Stomach (tissue), 9 donors: Measurements from ENCODE around the gene JAG1. TPM values are rescaled to one million over a fixed set of nuclear protein-coding genes. Genes with fewer than 3 reads are reported as not detected.
A peak's percentile ranks its signal among the peaks of the same experiment; 100 is the strongest.

Experiments
- DNase-seq, 2 donors: peaks; one replicate each; pipeline versions ENCODE4 v3.0.0 to v3.0.0-alpha.2; 2013 to 2019
- H3K27ac ChIP-seq, 5 donors: fragments of 200-600 bp in 4 of 5; sonication (generic) in 4 of 5; one replicate each; pipeline ENCODE4 v1.5.1; 2013 to 2019; ENCODE audit warnings: mild to moderate bottlenecking in 1 of 5, moderate library complexity in 1 of 5
- H3K27me3 ChIP-seq, 3 donors: fragments of 200-600 bp; sonication (generic); one replicate each; pipeline ENCODE4 v1.5.1; 2017 to 2019; ENCODE audit warnings: mixed run types in 1 of 3
- H3K36me3 ChIP-seq, 4 donors: fragments of 200-600 bp; sonication (generic); 1 replicate in 3 of 4; 2 replicates in 1 of 4; pipeline ENCODE4 v1.5.1; 2016 to 2019
- H3K4me1 ChIP-seq, 4 donors: fragments of 200-600 bp; sonication (generic); one replicate each; pipeline ENCODE4 v1.5.1; 2016 to 2019
- H3K4me3 ChIP-seq, 4 donors: fragments of 200-600 bp; sonication (generic) in 3 of 4; one replicate each; pipeline ENCODE4 v1.5.1; 2016 to 2019; ENCODE audit warnings: mild to moderate bottlenecking in 1 of 4
- H3K9me3 ChIP-seq, 4 donors: fragments of 200-600 bp; sonication (generic); one replicate each; pipeline ENCODE4 v1.5.1; 2016 to 2019
- EP300 ChIP-seq: sonication (generic); formaldehyde crosslinking; IDR thresholded peaks from one replicate; pipeline ENCODE4 v1.6.1; 2017; ENCODE audit warnings: antibody characterized with exemption
- POLR2A ChIP-seq, 4 donors: fragments of 450-650 bp; IDR thresholded peaks; one replicate each; pipeline ENCODE4 v1.6.1; 2016; ENCODE audit warnings: antibody characterized with exemption in 4 of 4, control low read depth in 2 of 4, mild to moderate bottlenecking in 1 of 4, moderate library complexity in 1 of 4
- POLR2AphosphoS5 ChIP-seq, 3 donors: sonication (generic); formaldehyde crosslinking; IDR thresholded peaks; one replicate each; pipeline ENCODE4 v1.6.1; 2016; ENCODE audit warnings: antibody characterized with exemption in 3 of 3
- WGBS, 5 donors: extraction: QIAGEN DNeasy Blood & Tissue Kit in 3 of 5; methylation state at CpG; one replicate each; pipeline versions ENCODE4 v1.1.5 to v1.1.7; 2013 to 2018; 5-methylcytosine and 5-hydroxymethylcytosine counted together
- intact Hi-C: fragments of 100-400 bp; cut with DNase I; formaldehyde crosslinking; loops from one replicate; pipeline ENCODE4 v1.15.1; 2023; ENCODE audit warnings: low total_unique reads
- polyA plus RNA-seq, 3 donors: library from polyadenylated mRNA; stranded (reverse); fragments of 200-250 nt; gene quantifications; one replicate each; pipeline ENCODE4 v1.2.3, GENCODE V29; 2013
- total RNA-seq, 5 donors: library from RNA; depleted of rRNA; stranded (reverse); fragments of >200 nt; gene quantifications; one replicate each; pipeline versions ENCODE4 v1.1.0 to v1.2.3, GENCODE V29; 2014 to 2016
- TF ChIP-seq, protein P1 (sequence below), 7 experiments: fragments of 450-650 bp in 4 of 7; fragments of 200-600 bp in 3 of 7; sonication (generic) in 3 of 7; IDR thresholded peaks; one replicate each; pipeline ENCODE4 v1.5.1; 2016 to 2019; ENCODE audit warnings: antibody characterized with exemption in 7 of 7, control low read depth in 2 of 7, mild to moderate bottlenecking in 1 of 7
- donor health status: healthy with polysubstance abuse.
- donor health status: Bipolar disorder and iron deficiency.
- donor health status: healthy.

Gene JAG1
- total and polyA plus RNA-seq, 8 donors = 5.2 to 133 (median 62.2) TPM

DNA sequence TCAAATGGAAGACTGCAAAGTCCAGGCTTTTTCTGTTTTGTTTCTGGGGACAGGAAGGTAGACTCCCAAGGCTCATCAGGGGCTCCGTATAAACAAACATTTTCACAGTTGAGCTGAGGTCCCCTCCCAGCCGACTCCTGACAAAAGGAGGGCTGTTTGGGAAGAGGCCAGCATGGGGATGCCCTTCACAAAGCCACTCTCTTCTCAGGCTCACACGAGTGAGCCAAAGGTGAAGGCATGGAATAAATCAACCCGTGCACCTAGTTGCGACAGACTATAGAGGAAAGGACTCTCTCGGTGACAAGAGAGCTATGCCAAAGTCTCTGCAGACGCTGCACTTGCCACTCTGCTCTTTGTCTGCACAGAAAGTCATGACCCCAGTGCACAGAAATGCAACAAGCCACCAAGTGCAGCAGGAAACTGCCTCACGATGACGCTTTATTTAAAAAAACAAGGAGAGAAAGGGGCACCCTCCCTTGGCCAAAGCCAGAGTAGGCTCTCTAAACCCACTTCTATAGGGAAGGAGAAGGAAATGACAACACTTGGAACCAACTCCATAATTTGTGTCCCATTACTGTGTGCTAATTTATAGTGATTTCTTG is 21.0 kb downstream of the JAG1 start:
- Histone ChIP-seq H3K27me3 (no peaks in the 10 kb centered on the region), H3K9me3 (no peaks in the 10 kb centered on the region), H3K4me3 (peak overlapping the region in 1 of 4 donors; percentile 17), H3K36me3 (peaks cover 53 to 95% (median 77%) of the 10 kb centered on the region in 4 donors), H3K4me1 (peaks cover 34 to 70% (median 53%) of the 10 kb centered on the region in 4 donors), H3K27ac (peak overlapping the region in 4 of 5 donors; percentile 58 to 86 (median 78))
- WGBS, 5 donors = 49 to 66% (median 56%) methylated on average over 9 of the region's 9 CpGs
- intact Hi-C loops = no loop called here
- TF ChIP-seq, protein P1, sequence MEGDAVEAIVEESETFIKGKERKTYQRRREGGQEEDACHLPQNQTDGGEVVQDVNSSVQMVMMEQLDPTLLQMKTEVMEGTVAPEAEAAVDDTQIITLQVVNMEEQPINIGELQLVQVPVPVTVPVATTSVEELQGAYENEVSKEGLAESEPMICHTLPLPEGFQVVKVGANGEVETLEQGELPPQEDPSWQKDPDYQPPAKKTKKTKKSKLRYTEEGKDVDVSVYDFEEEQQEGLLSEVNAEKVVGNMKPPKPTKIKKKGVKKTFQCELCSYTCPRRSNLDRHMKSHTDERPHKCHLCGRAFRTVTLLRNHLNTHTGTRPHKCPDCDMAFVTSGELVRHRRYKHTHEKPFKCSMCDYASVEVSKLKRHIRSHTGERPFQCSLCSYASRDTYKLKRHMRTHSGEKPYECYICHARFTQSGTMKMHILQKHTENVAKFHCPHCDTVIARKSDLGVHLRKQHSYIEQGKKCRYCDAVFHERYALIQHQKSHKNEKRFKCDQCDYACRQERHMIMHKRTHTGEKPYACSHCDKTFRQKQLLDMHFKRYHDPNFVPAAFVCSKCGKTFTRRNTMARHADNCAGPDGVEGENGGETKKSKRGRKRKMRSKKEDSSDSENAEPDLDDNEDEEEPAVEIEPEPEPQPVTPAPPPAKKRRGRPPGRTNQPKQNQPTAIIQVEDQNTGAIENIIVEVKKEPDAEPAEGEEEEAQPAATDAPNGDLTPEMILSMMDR (IDR thresholded peaks at IDR 0.05) = no peak
- peak; percentile 25 for TF ChIP-seq EP300
- TF ChIP-seq POLR2AphosphoS5 (IDR thresholded peaks at IDR 0.05) = peak; percentile 23 to 36 (median 23)
- no peak for TF ChIP-seq POLR2A (IDR thresholded peaks at IDR 0.05)
- DNase-seq = peak in 1 of 2 donors; percentile 43

DNA sequence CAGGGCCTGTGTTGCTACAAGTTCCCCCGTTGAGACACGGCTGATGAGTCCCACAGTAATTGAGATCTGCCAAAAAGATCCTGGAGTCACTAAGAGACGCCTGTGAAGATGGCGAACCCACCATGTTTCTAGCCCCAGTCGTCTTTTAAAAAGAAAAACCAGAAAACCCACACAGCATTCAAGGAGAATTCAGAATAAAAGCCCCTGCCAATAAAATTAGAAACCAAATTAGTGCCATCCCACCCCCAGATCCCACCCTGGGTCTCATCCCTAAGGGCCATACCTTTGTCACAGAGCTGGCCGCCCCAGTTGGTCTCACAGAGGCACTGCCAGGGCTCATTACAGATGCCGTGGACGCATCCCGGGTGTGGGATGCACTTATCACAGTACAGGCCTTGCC is 21.6 kb downstream of the JAG1 start:
- Histone ChIP-seq H3K27me3 (no peaks in the 10 kb centered on the region), H3K9me3 (no peaks in the 10 kb centered on the region), H3K27ac (peak overlapping the region in 4 of 5 donors; percentile 35 to 86 (median 67)), H3K36me3 (peaks cover 53 to 95% (median 77%) of the 10 kb centered on the region in 4 donors), H3K4me3 (no peak overlapping the region), H3K4me1 (peaks cover 34 to 68% (median 52%) of the 10 kb centered on the region in 4 donors)
- intact Hi-C loops = no loop called here
- 81 to 87% (median 86%) methylated on average over 9 of the region's 9 CpGs for WGBS, 5 donors
- DNase-seq = no peak
- TF ChIP-seq POLR2A (IDR thresholded peaks at IDR 0.05) = no peak
- TF ChIP-seq, protein P1 (IDR thresholded peaks at IDR 0.05) = no peak
- no peak for TF ChIP-seq POLR2AphosphoS5 (IDR thresholded peaks at IDR 0.05)
- TF ChIP-seq EP300 = no peak

DNA sequence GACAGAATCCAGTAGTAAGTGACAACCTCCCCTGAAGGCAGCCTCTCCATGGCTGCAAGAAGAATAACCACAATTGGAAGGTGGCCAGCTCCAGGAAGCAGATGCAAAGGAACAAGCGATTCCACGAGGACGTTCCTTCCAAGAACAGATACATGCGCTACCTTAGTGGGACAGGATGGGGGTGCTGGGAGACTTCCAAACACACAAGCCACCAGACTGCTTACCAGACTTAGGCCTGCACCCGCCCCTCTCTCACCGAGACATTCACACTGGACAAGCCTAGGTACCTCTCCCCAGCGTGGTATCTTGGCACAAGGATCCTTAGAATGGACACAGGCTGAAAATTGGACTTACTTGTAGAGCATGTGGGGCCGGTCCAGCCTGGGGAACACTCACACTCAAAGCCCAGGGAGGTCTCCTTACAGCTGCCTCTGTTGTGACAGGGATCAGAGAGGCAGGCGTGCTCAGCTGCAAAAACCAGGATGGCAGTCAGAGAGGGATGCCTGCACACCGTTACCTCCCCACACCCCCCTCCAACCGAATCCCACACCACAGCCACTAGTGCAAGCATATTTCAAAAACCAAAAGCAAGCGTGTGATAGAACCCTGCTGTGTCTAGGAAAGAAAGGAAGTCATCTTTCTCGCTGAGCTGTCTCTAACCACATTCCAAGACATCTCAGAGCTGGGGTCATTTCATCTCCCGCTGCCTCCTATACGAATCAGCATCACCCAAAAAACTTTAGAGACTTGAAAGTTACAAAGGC is 22.4 kb downstream of the JAG1 start:
- Histone ChIP-seq H3K4me1 (peaks cover 34 to 61% (median 48%) of the 10 kb centered on the region in 4 donors), H3K36me3 (peaks cover 61 to 95% (median 79%) of the 10 kb centered on the region in 4 donors), H3K27ac (peak overlapping the region in 4 of 5 donors; percentile 4 to 86 (median 67)), H3K9me3 (no peaks in the 10 kb centered on the region), H3K27me3 (no peaks in the 10 kb centered on the region), H3K4me3 (no peak overlapping the region)
- peak in 1 of 2 donors; percentile 78 for DNase-seq
- 62 to 73% (median 68%) methylated on average over 15 of the region's 15 CpGs for WGBS, 5 donors
- intact Hi-C loops = no loop called here
- TF ChIP-seq, protein P1 (IDR thresholded peaks at IDR 0.05) = no peak
- no peak for TF ChIP-seq POLR2A (IDR thresholded peaks at IDR 0.05)
- no peak for TF ChIP-seq POLR2AphosphoS5 (IDR thresholded peaks at IDR 0.05)
- TF ChIP-seq EP300 = no peak

DNA sequence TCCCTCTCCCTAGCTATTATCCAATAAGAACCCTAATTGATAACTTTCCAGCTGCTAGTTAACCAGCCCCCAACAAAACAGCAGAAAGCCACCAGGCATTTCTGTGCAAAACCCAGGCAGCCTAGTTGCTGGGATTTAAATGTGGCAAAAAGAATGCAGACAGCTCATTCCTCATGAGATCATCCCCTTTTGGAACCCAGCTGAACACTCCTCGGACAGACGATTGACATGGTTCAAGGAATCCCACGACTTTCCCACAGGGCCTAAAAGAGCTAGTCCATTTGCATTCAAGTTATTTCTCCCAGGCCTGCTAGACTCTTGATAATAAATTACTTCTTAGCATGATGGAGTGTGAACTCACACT is 24.0 kb downstream of the JAG1 start:
- peaks cover 69 to 95% (median 82%) of the 10 kb centered on the region in 4 donors for H3K36me3 ChIP-seq
- no peak for DNase-seq
- peak overlapping the region in 3 of 5 donors; percentile 6 to 38 (median 16) for H3K27ac ChIP-seq
- H3K4me3 ChIP-seq = no peak overlapping the region
- TF ChIP-seq POLR2AphosphoS5 (IDR thresholded peaks at IDR 0.05) (no peak), POLR2A (IDR thresholded peaks at IDR 0.05) (no peak), EP300 (no peak)
- TF ChIP-seq, protein P1 (IDR thresholded peaks at IDR 0.05) = no peak
- no peaks in the 10 kb centered on the region for H3K9me3 ChIP-seq
- H3K4me1 ChIP-seq = peaks cover 21 to 52% (median 32%) of the 10 kb centered on the region in 4 donors
- H3K27me3 ChIP-seq = no peaks in the 10 kb centered on the region
- intact Hi-C loops = no loop called here
- 52 to 76% (median 62%) methylated on average over 3 of the region's 3 CpGs for WGBS, 5 donors
